Transverse colon (tissue), 4 donors: ENCODE data around the gene STOML2. TPM values are rescaled to one million over a fixed set of nuclear protein-coding genes. Genes with fewer than 3 reads are reported as not detected.

Source experiments
- DNase-seq: peaks from one replicate; pipeline ENCODE4 v3.0.0-alpha.2; 2019
- H3K27ac ChIP-seq, 4 donors: fragments of 200-600 bp; sonication (generic); 2 replicates each; pipeline ENCODE4 v1.5.1; 2016 to 2018; ENCODE audit warnings: inconsistent platforms in 4 of 4
- H3K27me3 ChIP-seq: fragments of 200-600 bp; sonication (generic); 2 replicates; pipeline ENCODE4 v1.5.1; 2017; ENCODE audit warnings: inconsistent platforms
- H3K36me3 ChIP-seq, 4 donors: fragments of 200-600 bp; sonication (generic); 2 replicates each; pipeline ENCODE4 v1.5.1; 2017 to 2019; ENCODE audit warnings: inconsistent platforms in 4 of 4
- H3K4me1 ChIP-seq, 4 donors: fragments of 200-600 bp; sonication (generic); 2 replicates each; pipeline ENCODE4 v1.5.1; 2017 to 2020; ENCODE audit warnings: inconsistent platforms in 4 of 4
- H3K4me3 ChIP-seq, 4 donors: fragments of 200-600 bp; sonication (generic); 1 replicate in 1 of 4; 2 replicates in 3 of 4; pipeline versions ENCODE4 v1.5.1 to v1.6.1; 2017 to 2019; ENCODE audit warnings: inconsistent platforms in 4 of 4
- H3K9me3 ChIP-seq, 2 donors: fragments of 200-600 bp; sonication (generic); 2 replicates each; pipeline ENCODE4 v1.5.1; 2017 to 2019; ENCODE audit warnings: inconsistent platforms in 2 of 2
- EP300 ChIP-seq: sonication (generic); formaldehyde crosslinking; IDR thresholded peaks from one replicate; pipeline ENCODE4 v1.6.1; 2017; ENCODE audit warnings: antibody characterized with exemption, low read depth
- POLR2A ChIP-seq: fragments of 450-650 bp; IDR thresholded peaks from one replicate; pipeline ENCODE4 v1.6.1; 2016; ENCODE audit warnings: antibody characterized with exemption, mild to moderate bottlenecking, moderate library complexity
- POLR2AphosphoS5 ChIP-seq, 3 donors: sonication (generic); formaldehyde crosslinking; IDR thresholded peaks; one replicate each; pipeline ENCODE4 v1.6.1; 2016; ENCODE audit warnings: antibody characterized with exemption in 3 of 3
- WGBS, 2 donors: methylation state at CpG; one replicate each; pipeline ENCODE4 v1.1.5; 2018; ENCODE audit warnings: low coverage in 1 of 2; 5-methylcytosine and 5-hydroxymethylcytosine counted together
- in situ Hi-C, 4 donors: fragments of 200-750 bp; cut with MboI; loops; one replicate each; pipeline versions ENCODE4 v1.15.0 to v1.15.1; 2017; ENCODE audit warnings: low sequenced_read_pairs in 3 of 4, low pct_ligation_motif_present in 1 of 4, low pct_unique_long_range_greater_than_20kb in 1 of 4
- intact Hi-C: fragments of 100-400 bp; cut with DNase I; formaldehyde crosslinking; loops from one replicate; pipeline ENCODE4 v1.15.1; 2023; ENCODE audit warnings: low total_unique reads
- total RNA-seq, 4 donors: library from RNA; depleted of rRNA; stranded (reverse); fragments of >200 nt; gene quantifications; one replicate each; pipeline ENCODE4 v1.1.0, GENCODE V29; 2016
- TF ChIP-seq, protein P1 (sequence below), 5 experiments: fragments of 200-600 bp in 3 of 5; fragments of 450-650 bp in 2 of 5; sonication (generic) in 3 of 5; IDR thresholded peaks; 1 replicate in 2 of 5; 2 replicates in 3 of 5; pipeline ENCODE4 v1.5.1; 2016 to 2017; ENCODE audit warnings: antibody characterized with exemption in 5 of 5, inconsistent platforms in 3 of 5, mild to moderate bottlenecking in 2 of 5, moderate library complexity in 1 of 5

The STOML2 gene
- total RNA-seq, 4 donors from 2014 or later: 36.7 to 99.1 (median 70.9) TPM

DNA sequence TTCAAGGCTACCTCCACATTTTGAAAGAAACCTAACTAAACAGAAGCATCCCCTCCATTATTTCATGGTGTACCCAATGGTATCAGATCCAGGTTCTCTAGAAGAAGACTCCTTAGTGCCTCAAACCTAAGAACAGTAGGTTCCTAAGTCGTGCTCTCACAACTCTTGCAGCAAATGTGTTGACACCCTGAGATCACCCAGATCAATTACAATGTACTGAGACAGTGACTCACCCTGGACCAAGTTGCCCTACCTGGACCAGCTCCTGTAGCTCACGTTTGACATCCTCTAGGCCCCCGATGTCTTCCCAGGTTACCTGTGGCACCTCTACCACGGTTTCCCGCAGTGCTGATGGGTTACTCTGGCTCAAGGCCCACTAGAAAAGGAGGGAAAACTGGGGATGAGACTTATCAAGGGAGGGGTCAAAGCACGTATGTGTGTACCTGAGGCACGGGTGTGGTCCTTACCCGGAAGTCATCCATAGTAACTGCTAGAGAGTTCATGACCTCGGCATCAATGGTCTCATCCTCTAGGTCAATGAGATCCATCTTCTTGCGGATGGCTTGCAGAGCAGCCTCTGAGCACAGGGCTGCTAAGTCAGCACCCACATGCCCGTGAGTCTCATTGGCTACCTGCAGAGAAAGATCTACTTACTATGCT, 42.3 kb downstream of the STOML2 start:
- DNase-seq: no peak
- intact Hi-C loops: no loop called here
- 89 to 93% methylated on average over 3 to 11 of the region's 11 CpGs for WGBS, 2 donors
- Histone ChIP-seq H3K36me3 (peaks cover 0 to 99% (median 49%) of the 10 kb centered on the region in 4 donors), H3K4me1 (no peaks in the 10 kb centered on the region), H3K4me3 (no peak overlapping the region), H3K27ac (no peak overlapping the region), H3K27me3 (no peaks in the 10 kb centered on the region), H3K9me3 (no peaks in the 10 kb centered on the region)
- in situ Hi-C loops: no loop called here
- TF ChIP-seq, protein P1, sequence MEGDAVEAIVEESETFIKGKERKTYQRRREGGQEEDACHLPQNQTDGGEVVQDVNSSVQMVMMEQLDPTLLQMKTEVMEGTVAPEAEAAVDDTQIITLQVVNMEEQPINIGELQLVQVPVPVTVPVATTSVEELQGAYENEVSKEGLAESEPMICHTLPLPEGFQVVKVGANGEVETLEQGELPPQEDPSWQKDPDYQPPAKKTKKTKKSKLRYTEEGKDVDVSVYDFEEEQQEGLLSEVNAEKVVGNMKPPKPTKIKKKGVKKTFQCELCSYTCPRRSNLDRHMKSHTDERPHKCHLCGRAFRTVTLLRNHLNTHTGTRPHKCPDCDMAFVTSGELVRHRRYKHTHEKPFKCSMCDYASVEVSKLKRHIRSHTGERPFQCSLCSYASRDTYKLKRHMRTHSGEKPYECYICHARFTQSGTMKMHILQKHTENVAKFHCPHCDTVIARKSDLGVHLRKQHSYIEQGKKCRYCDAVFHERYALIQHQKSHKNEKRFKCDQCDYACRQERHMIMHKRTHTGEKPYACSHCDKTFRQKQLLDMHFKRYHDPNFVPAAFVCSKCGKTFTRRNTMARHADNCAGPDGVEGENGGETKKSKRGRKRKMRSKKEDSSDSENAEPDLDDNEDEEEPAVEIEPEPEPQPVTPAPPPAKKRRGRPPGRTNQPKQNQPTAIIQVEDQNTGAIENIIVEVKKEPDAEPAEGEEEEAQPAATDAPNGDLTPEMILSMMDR (IDR thresholded peaks at IDR 0.05): no peak
- TF ChIP-seq EP300 (no peak), POLR2AphosphoS5 (IDR thresholded peaks at IDR 0.05) (no peak), POLR2A (no peak)

DNA sequence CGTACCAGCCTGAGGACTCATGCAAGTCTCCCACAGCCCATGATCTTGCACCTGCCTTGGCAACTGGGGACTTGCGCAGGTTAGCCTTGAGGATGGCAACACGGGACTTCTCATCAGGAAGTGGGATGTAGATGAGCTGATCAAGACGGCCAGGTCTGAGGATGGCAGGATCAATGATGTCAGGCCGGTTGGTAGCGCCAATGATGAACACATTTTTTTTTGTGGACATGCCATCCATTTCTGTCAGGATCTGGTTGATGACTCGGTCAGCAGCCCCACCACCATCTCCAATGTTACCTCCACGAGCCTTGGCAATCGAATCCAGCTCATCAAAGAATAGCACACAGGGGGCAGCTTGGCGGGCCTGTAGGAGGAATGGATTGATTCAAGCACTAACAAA, 43.5 kb downstream of the STOML2 start:
- no peak overlapping the region for H3K27ac ChIP-seq
- H3K4me3 ChIP-seq: no peak overlapping the region
- DNase-seq: no peak
- in situ Hi-C loops (no loop called here), intact Hi-C loops (no loop called here)
- TF ChIP-seq POLR2A (no peak), POLR2AphosphoS5 (IDR thresholded peaks at IDR 0.05) (no peak), EP300 (no peak)
- TF ChIP-seq, protein P1 (IDR thresholded peaks at IDR 0.05): no peak
- 94 to 95% methylated on average over 3 to 10 of the region's 10 CpGs for WGBS, 2 donors
- no peaks in the 10 kb centered on the region for H3K4me1 ChIP-seq
- H3K36me3 ChIP-seq: peaks cover 0 to 90% (median 42%) of the 10 kb centered on the region in 4 donors
- no peaks in the 10 kb centered on the region for H3K9me3 ChIP-seq
- H3K27me3 ChIP-seq: no peaks in the 10 kb centered on the region

DNA sequence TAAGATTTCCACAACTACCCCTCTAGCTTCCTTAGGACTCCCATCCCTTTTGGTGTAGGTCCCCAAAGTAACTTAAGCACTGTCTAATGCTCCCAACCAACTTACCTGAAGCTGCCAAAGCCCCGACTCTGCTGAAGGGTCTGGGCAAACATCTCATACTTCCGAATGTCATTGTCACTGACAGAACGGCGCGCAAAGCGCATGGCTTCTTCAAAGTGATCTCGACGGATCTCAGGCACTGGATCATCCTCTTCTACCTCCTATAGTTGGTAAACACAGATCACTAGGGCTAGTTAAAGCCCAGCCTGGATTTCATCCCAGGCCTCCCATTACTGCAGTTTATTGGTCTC, 45.7 kb downstream of the STOML2 start:
- no peaks in the 10 kb centered on the region for H3K4me1 ChIP-seq
- H3K27ac ChIP-seq: no peak overlapping the region
- TF ChIP-seq, protein P1 (IDR thresholded peaks at IDR 0.05): no peak
- TF ChIP-seq POLR2AphosphoS5 (IDR thresholded peaks at IDR 0.05) (no peak), EP300 (no peak), POLR2A (no peak)
- no peak overlapping the region for H3K4me3 ChIP-seq
- H3K27me3 ChIP-seq: no peaks in the 10 kb centered on the region
- DNase-seq: no peak
- in situ Hi-C loops: no loop called here
- 98% methylated on average over 8 of the region's 8 CpGs; no CpG with 5 or more reads in 1 of the 2 donors for WGBS, 2 donors
- no peaks in the 10 kb centered on the region for H3K9me3 ChIP-seq
- H3K36me3 ChIP-seq: peaks cover 0 to 68% (median 31%) of the 10 kb centered on the region in 4 donors
- intact Hi-C loops: no loop called here

DNA sequence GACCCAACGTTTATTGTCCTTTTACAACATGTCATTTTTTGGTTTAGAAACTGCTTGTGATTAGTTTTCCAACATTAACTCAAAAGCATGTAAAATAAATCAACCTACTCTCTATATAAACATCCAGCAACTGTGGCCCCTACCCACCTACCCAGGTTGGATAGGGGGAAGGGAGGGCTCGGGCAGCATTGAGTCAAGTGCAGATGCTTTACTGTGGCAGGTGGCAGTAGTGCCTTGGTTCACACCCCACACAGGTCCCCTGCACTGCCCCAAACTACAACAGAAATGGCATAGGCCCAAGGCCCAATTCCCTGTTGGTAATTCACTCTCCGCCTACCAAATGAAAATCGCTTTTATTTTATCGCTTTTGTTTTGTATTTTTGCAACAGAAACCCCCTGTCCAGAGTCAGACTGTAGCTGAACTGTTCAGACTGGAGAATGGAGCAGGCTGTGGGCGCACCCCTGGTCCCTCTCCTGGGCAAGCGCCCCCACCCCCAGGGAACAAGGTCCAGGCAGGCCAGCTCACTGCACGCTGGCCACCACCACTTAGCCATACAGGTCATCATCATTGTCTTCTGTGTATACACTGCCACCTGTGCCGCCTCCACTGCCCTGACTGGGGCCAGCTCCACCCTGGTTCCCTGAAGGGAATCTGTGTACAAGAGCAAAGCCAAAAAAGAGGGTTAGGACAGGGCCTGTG, 46.2 kb downstream of the STOML2 start:
- Histone ChIP-seq H3K4me1 (no peaks in the 10 kb centered on the region), H3K27ac (no peak overlapping the region), H3K36me3 (peaks cover 0 to 63% (median 28%) of the 10 kb centered on the region in 4 donors), H3K4me3 (no peak overlapping the region), H3K27me3 (no peaks in the 10 kb centered on the region), H3K9me3 (no peaks in the 10 kb centered on the region)
- WGBS, 2 donors: 91% methylated on average over 9 of the region's 9 CpGs; no CpG with 5 or more reads in 1 of the 2 donors
- in situ Hi-C loops: no loop called here
- no peak for DNase-seq
- TF ChIP-seq EP300 (no peak), POLR2AphosphoS5 (IDR thresholded peaks at IDR 0.05) (no peak), POLR2A (no peak)
- TF ChIP-seq, protein P1 (IDR thresholded peaks at IDR 0.05): no peak
- intact Hi-C loops: no loop called here
